ENCODE measurements around the gene EEF2.
A peak's percentile ranks its signal among the peaks of the same experiment; 100 is the strongest.

EEF2 gene

DNA sequence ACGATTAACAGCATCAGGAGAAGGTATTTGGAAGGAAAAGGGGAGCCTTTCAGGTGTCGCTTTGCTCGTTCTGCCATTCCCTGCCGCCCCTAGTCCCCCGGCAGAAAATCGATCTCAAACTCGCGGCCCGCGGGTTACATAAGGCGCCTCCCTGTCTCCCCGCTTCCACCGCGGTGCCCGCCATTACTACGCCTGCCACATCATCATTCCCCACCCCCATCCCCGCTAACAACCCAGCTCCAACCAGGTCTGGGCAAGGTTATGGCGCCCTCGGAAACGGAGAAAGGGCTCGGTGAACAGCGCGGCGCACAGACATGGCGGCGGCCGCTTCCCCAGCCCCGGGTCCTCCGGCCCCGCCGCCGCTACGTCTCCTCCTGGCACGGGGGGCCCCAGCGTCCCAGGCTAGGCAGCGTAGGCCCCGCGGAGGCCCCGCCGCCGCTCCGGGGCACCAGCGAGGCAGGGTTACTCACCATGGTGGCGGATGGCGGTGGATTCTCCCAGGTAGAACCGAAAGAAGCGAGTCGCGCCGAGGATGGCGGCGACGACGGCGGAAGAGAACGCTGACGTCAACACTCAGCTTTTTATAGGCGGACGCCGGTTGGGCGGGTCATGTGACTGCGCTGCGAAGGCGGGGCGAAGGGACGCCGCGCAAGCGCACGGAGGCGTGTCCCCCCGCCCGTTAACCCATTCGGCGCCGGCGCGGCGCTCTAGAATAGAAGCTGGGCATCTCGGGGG lies at the start of gene EEF2:
Gene EEF2, minus strand, starts transcription at position 556 of the 735 bp plus-strand sequence. Its CDS starts 83 bp downstream, at position 473.
- peak; percentile 90 for DNase-seq

DNA sequence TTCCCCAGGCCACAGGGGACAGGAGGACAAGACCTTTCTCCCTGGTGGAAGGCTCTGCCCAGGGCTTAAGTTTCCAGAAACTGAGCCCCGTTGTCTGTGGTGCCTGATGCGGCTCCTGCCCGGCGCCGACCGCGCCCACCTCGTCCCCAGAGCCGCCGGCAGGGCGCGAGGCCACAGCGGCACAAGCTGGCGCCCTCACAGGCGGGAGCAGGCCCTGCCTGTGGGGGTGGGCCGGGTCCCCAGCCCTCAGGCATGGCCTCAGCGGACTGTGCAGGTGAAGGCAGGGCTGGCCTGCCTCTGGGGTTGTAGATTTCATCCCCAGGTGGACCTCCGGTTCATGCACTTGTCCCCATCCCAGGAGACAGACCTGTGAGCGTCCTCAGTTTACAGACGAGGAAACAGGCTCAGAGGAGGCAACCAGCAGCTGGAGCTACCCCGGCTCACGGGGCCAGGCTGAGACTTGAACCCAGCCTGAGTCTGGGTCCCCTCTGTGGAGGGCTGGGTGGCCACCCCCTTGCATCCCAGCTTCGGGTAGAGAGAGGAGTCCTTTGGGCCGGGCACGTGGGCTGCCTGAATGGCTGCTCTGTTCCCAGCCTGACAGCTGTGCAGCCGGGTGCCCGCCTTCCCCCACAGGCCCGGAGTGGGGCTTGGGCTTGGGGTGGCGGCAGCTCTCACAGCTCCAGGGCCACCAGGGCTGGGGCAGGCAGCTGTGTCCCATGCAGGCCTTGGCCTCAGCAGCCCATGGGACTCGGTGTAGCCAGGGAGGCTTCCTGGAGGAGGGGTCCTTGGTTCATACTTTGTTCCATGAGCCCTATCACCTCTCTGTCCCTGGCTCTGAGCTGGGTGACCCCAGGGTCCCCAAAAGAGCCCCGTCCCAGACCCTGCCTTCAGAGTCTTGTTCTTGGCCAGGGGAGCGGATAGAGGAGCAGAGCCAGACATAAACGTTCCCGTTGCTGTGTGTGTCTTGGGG lies 49.1 kb upstream of the EEF2 start:
- DNase-seq = no peak

DNA sequence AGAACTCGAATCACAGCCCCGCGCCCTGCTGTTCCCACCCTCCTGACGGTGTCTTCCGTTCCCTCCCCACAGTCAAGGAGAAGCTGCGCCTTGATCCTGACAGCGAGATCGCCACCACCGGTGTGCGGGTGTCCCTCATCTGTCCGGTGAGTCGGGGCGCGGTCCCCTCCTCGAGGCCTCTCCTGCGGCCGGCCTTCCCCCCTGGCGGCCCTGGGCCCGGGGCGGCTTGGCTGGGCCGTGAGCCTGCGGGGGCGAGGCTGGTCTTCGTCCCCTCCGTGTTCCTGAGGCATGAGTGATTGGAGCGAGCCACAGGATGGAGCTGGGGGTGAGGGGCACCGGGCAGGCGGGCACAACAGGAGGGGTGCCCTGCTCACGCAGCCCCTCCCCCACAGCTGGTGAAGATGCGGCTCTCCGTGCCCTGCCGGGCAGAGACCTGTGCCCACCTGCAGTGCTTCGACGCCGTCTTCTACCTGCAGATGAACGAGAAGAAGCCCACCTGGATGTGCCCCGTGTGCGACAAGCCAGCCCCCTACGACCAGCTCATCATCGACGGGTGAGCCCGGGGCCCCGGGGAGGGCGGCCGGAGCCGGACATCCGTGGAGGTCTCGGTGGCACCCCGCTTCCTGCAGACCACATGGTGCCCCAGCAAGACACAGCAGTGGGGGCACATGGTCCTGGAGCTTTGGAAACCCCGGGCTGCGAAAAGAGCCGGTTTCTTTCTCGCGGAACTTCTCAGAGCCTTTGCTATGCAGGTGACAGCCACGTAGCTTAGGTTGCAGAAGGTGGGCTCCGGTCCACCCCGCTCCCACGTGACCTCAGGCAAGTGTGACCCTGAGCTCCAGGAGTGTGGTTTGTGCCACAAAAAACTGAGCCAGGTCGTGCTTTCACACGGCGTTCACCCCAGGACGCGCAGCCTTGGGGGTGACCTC lies 48.0 kb upstream of the EEF2 start:
- DNase-seq = no peak

DNA sequence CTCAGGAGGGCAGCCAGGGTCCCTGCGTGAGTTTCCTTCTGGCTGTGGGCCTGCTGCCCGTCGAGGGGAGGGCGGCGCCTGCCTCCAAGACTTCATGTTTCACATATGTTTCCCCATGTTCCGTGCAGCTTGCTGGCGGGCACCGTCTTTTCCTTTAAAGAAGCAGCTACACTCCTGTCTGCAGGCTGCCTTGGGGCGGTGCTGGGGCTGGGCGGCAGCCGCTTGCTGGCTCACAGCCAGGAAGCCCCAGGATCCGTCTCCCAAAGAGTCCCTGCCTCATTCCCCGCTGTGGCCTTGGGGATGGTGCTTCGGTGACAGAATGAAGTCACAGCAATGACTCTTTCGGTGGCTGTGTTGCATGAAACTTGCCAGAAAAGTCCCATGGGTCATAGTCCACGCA lies 47.2 kb upstream of the EEF2 start:
- DNase-seq = no peak

DNA sequence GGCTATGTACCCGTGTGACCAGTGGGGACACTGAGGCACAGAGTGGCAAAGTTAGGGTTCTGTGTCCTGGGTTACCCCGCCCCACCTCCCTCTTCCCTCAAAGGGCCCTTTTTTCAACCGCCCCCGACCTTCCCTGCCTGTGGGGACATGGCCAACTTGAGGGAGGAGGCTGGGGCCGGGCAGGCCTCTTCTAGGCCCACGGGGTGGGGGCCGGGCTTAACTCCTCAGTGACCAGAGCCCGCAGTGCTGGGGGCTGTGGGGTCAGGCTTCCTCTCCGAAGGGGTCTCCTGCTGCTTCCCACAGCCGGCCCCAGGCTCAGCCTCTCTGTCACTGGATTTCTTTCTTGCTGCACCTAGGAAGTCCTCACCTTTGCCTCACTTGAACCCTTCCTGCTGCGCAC lies 46.2 kb upstream of the EEF2 start:
- no peak for DNase-seq

DNA sequence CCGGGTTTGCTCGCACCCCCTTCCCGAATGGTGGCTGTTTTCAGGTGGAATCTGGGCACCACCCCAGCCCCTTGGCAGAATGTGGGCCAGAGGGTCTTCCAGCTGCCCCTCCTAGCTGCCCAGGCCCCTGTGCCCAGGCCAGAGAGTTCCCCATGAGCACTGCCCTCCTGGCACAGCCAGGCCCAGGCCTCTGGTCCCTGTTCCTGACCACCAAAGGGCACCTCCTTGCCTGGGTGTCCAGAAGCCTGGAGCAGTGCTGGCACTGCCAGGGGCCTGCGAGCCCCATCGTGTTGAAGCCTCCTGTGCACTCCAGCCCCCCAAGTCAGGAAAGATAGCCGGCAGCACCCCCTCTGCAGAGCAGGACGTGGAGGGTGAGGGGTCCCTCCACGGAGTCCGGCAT lies 45.7 kb upstream of the EEF2 start:
- no peak for DNase-seq

DNA sequence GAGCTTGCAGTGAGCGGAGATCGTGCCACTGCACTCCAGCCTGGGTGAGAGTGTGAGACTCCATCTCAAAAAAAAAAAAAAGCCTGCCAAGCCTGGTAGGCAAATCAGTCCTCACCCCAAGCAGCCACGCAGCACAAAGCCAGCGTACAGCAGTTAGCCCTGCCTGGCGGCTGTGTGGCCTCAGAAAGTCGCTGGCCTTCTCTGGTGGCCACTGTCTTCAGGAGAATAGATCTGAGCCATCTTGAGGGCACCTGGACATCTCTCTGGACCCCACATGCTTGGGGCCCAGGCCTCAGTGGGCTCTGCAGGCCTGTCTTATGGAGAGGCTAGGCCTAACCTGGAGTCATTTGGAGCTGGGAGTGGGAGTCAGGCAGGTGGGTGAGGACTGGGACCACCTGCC lies 45.3 kb upstream of the EEF2 start:
- DNase-seq = no peak

DNA sequence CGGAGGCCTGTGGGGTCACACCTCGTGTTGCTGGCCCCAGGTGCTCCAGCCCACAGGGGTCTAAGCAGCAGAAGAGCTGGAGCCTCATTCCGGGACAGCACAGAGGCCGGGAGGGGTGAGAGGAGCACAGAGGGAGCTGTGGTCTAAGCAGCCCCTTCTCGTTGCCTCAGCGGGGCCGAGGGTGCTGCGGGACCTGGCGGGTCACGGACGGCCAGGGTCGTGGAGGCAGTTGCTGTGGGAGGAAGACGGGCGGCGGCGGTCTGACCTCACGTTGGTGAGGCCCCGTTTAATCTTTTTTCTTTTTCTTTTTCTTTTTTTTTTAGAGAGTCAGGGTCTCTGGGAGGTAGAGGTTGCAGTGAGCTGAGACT lies 44.0 kb upstream of the EEF2 start:
- DNase-seq = no peak

DNA sequence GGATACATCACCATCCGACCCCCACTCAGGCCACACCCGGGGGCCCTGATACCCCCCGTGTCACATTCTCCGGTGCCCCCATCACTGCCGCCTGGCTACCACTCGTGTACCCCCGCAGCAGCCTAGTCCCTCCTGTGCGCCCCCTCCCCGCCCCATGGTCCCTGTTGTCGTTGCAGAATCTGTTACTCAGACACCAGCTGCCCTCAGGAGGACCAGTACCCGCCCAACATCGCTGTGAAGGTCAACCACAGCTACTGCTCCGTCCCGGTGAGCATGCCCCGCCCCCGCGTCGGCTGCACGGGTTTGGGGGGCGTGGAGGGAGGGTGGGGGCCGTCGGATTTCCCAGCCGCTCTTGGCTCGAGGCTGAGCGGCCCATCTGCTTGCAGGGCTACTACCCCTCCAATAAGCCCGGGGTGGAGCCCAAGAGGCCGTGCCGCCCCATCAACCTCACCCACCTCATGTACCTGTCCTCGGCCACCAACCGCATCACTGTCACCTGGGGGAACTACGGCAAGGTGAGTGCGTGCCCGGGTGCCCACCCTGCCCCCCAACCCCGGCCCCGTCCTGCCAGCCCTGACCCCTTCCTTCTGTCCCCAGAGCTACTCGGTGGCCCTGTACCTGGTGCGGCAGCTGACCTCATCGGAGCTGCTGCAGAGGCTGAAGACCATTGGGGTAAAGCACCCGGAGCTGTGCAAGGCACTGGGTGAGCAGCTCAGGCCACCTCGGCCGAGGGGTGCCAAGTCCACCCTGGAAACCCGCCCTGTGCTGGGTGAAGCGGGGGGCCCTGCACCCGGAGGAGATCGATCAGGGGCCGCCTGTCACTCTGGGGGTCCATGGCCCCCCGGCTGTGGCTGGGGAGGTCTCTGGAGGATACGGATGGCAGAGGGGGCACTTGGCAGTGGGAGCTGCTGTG lies 43.3 kb upstream of the EEF2 start:
- no peak for DNase-seq

DNA sequence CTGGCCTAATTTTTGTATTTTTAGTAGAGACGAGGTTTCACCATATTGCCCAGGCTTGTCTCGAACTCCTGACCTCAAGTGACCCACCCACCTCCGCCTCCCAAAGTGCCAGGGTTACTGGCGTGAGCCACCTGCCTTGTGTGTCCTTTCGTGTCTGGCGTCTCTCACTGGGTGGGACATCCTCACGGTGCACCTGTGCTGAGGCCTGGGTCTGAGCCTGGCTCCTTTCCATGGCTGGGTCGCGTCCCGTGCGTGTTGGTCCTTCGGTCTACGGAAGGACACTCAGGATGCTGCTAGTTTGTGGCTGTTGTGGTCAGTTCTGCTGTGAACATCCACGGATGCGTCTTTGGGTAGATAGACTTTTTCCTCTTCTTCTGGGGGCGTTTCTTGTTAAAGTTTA lies 41.9 kb upstream of the EEF2 start:
- no peak for DNase-seq

DNA sequence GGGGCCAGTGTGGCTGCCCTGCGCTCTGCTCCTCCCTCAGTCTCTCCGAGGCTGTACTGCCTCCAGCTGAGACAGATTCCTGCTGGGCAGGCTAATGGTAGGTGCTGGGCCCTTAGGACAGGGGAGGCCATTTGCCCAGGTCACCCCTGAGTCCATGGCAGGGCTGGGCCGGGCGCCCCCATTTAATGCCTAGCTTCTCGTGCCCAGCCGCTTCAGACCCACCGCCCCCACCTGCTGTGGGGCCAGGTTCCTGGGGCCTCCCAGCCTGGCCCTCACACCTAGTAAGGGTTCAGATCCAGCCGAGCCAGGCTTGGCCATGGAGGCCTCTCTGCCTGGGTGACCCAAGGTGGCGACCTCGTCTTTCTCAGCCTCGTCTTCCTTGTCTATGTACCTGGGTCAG lies 40.1 kb upstream of the EEF2 start:
- DNase-seq = no peak

DNA sequence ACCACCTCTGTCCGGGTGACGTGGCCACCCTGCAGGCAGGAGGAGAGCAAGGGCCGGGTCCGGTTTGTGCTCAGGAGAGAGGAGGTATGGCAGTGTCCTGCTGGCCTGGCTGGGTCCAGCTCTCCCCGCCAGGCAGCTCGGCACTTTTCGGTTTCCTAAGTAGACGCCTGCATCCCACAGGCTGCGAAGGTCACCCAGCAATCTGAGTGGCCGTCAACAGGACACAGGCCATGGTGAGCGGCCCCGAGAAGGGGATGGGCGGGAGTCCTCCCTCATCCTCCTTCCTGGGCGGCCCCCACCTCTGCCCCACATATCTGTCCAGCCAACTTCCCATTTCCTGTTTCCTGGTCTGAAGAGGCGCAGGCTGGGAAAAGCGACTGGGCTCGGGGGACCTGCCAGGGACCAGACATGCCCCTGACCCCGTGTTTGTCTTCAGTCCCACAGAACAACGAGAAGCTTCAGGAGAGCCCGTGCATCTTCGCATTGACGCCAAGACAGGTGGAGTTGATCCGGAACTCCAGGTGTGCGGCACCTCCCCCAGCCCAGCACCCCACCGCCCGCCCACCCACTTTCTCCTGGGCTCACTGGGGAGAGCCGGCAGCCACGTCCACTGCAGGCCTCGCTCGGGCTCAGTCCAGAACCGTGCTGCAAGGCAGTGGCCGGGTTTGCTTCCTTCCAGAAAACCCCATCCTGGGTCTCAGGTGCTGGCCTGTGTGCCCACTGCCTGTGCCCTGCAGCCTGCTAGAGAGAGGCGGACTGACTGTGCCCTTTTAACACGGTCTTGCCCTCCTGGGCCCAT lies 38.5 kb upstream of the EEF2 start:
- DNase-seq = no peak

DNA sequence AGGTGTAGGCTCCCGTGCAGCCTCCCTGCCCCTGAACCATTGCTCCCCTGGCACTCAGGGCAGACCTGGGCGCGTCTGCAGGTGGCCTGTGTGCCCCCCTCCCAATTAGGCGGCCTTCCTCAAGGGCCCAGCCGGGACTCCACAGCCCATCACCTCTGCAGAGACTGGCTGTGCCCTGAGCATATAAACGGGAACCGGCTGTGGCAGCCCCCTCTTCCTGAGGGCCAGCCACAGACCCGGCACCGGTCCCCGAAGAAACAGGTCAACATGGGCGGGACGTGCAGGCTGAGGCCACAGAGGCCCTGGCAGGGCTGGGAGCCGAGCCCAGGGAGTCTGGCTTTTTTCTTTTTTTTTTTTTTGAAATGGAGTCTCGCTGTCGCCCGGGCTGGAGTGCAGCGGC lies 34.3 kb upstream of the EEF2 start:
- no peak for DNase-seq

DNA sequence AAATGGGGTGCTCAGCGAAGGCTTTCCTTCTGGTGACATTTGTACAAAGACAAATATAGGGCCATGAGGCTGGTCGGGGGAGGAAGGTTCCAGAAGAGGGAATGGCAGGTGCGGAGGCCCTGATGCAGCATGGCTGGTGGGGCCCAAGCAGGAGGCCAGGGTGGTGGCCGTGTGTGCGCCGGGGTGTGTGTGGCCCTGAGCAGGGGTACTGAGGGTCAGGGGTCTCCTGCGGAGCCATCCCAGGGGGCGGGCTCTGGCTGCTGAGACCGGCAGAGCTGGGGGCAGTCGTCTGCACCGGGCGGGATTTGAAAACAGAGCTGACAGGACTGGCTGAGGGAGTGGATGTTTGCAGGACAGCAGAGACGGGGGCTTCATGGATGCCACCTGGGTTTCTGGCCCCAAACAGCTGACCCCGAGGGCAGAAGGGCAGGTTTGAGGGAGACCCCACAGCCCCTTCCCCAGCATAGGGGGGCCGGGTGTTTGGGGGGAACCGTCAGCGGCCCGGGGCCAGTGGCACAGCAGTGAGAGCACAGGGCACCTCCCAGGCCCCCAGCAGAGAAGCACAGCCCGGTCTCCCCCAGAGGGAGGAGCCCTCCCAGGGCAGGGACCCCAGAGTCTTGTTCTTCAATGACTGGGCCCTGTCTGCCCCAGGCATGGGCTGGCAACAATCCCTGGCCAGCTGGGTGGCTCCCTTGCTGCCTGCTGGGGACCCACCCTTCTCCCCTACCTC lies 33.7 kb upstream of the EEF2 start:
- no peak for DNase-seq

DNA sequence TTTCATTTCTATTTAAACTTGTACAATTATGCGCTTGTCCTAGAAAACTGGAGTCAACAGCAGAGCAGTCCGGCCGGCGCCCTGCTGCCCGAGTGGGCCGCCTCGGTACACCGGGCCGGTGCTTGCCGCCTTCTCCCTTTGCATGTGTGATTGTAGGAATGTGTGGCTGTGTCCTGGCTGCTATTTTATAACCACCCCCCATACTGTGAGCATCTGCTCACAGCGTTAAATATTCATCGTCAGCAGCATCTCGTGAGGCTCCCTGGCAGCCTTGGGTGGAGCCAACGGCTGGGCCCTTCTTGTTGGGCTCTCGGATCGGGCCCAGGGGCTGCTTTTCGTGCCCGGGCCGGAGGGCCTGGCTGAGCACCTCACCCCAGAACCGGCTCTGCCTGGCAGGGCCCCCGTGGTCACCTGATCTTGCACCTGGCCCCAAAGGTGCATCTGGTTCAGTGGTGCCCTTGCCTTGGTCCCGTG lies 32.9 kb upstream of the EEF2 start:
- no peak for DNase-seq

DNA sequence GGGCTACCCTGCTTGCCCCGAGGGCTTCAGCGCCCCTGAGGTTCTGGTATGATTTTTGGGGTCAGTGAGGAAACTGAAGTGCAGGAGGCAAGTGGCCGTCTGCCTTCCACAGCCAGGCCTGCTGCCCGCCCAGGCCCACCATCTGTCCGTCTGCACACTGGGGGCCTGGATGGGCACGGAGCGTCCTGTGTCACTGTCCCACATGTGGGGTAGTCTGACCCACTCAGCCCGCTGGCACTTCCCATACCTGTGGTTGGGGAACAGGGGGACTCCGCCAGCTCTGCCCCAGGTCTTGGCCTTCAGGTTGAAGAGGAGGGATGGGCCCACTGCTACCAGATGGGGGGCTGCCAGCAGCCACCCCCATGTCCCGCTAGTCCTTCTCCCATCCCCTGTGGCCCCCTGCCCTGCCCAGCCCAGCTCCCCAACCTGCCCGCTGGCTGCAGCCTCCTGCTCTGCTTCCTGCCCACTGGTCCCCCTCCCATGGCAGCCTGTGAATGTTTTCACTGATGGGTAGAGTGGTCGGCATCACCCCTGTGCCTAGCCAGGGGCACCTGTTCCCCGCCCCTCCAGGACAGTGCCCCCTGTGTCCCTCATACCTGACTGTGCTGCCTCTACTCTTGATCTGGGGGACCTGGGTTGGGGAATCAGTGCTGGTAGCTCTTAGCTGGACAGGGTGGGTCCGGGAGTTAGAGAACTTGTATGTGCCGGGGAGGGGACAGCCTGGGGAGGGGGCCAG lies 31.8 kb upstream of the EEF2 start:
- DNase-seq = no peak

DNA sequence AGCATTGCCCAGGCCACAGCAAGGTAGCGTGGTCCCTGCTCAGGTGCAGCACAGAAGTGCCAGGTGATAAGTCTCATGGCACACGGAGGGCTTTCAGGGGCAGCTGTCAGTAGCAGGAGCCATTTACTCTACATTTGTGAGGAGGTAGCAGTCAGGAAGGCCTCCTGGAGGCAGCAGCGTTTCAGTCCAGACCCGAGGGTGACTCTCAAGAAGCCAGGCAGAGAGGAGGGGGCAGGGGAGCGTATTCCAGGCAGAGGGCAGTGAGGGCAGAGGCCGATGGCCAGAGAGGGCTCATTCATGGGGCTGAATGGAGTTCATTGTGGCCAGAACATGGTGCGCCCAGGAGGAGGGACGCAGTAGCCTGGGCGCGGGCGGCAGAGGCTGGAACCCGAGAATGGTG lies 31.2 kb upstream of the EEF2 start:
- no peak for DNase-seq

DNA sequence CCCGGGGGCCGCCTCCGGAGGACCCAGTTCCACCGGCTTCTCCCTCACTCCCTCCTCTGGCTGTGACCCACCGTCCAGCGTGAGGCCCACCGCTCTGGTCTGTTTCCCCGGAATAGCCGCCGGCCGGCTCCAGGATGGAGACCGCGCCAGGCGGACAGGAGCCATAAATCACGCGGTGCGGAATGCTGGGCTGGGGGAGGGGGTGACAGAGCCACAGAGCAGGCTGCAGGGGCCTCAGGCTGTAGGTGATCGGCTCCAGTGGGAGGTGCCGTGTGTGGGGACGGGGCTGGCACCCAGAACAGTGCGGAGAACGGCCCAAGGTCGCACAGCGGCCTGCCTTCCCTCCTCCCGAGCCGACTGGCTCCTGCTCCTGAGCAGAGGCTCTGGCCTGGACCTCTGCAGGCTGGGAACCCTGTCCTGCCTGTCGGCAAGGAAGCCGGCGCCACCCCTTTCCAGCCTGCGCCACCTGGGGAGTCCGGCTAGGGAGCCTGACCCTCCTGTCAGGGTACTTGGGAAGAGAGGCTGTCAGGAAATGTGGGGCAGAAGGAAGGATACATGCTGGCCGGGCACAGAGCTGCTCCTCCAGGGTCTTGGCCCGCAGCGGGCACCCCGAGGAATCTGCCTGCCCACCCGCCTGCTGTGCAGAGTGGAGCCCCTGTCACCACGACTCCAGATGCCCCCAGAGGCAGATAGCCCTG lies 30.6 kb upstream of the EEF2 start:
- DNase-seq = no peak

Data from CD4-positive, alpha-beta T cell treated with Interleukin-4 for 4 hours (primary cell).